Stimulated activated CD4-positive, alpha-beta T cell treated with anti-CD3 and anti-CD28 coated beads, Interleukin-15, amount 100 ng/mL, for 24 hours (primary cell): ENCODE results near the gene SSBP4.
A peak's percentile ranks its signal among the peaks of the same experiment; 100 is the strongest.

Experiments
- DNase-seq: peaks from one replicate; pipeline ENCODE4 v3.0.0-alpha.2; 2020

SSBP4 gene

GRCh38 chr19:18446811-18447359, 27.7 kb downstream of the SSBP4 start:
- no peak for DNase-seq

GRCh38 chr19:18449552-18449951, 30.4 kb downstream of the SSBP4 start:
- no peak for DNase-seq

- no peak for DNase-seq
These were observed 31.1 kb downstream of the SSBP4 start for GRCh38 chr19:18450021-18450930.

GRCh38 chr19:18450931-18451836, 32.0 kb downstream of the SSBP4 start:
- DNase-seq = peak; percentile 90

- no peak for DNase-seq
These were observed 33.2 kb downstream of the SSBP4 start for GRCh38 chr19:18452386-18452785.

- no peak for DNase-seq
These were observed 34.2 kb downstream of the SSBP4 start for GRCh38 chr19:18453269-18454024.

- DNase-seq = no peak
These were observed 37.1 kb downstream of the SSBP4 start for GRCh38 chr19:18456279-18456678.

GRCh38 chr19:18456974-18457373, 37.8 kb downstream of the SSBP4 start:
- DNase-seq = no peak

GRCh38 chr19:18457483-18458331, 38.5 kb downstream of the SSBP4 start:
- DNase-seq = no peak

GRCh38 chr19:18460900-18461299, 41.7 kb downstream of the SSBP4 start:
- no peak for DNase-seq

- DNase-seq = no peak
These were observed 42.3 kb downstream of the SSBP4 start for GRCh38 chr19:18461471-18461870.

GRCh38 chr19:18464646-18465045, 45.4 kb downstream of the SSBP4 start:
- no peak for DNase-seq

- DNase-seq = no peak
These were observed 46.2 kb downstream of the SSBP4 start for GRCh38 chr19:18465214-18465963.

- DNase-seq = no peak
These were observed 46.8 kb downstream of the SSBP4 start for GRCh38 chr19:18465964-18466339.

- DNase-seq = no peak
These were observed 47.2 kb downstream of the SSBP4 start for GRCh38 chr19:18466354-18466753.

GRCh38 chr19:18467978-18468377, 48.8 kb downstream of the SSBP4 start:
- DNase-seq = no peak

- DNase-seq = no peak
These were observed 49.3 kb downstream of the SSBP4 start for GRCh38 chr19:18468517-18468916.

GRCh38 chr19:18469069-18469846, 50.1 kb downstream of the SSBP4 start:
- peak; percentile 77 for DNase-seq

GRCh38 chr19:18470787-18471186, 51.6 kb downstream of the SSBP4 start:
- no peak for DNase-seq
